Activated naive CD8-positive, alpha-beta T cell treated with anti-CD3 and anti-CD28 coated beads for 36 hours (primary cell): ENCODE results near the gene RBM22. TPM values are rescaled to one million over a fixed set of nuclear protein-coding genes. Genes with fewer than 3 reads are reported as not detected.

Experiments used
- total RNA-seq, 2 experiments: library from RNA; stranded (reverse); gene quantifications; one replicate each; pipeline ENCODE4 v1.2.3, GENCODE V29; 2021

Gene RBM22
- total RNA-seq, 2 experiments from 2014 or later, result 62.7 to 71.7 TPM

Other genes with a start within 250 kb of the RBM22 start
- 1 to 10 TPM; 7.1 to 7.3 TPM for gene NDST1, start 192.9 kb downstream of the RBM22 start, total RNA-seq
- gene SYNPO, start 60.4 kb downstream of the RBM22 start, total RNA-seq, result under 1 TPM; 0.39 to 0.76 TPM
- under 1 TPM; 0.06 to 0.16 TPM for gene MYOZ3, start 39.8 kb downstream of the RBM22 start, total RNA-seq
- gene DCTN4, start 58.0 kb upstream of the RBM22 start, total RNA-seq, result 10 to 100 TPM; 33.7 to 37.4 TPM
- 10 to 100 TPM; 10.4 to 10.6 TPM for gene SMIM3, start 77.7 kb upstream of the RBM22 start, total RNA-seq
- 1 to 10 TPM; 2.5 to 2.9 TPM for gene IRGM, start 145.5 kb upstream of the RBM22 start, total RNA-seq
- 1 to 10 TPM; 2.8 TPM for gene ZNF300, start 203.9 kb upstream of the RBM22 start, total RNA-seq